HG03378 (cell line): Measurements from ENCODE around the gene DOK4.
A peak's percentile ranks its signal among the peaks of the same experiment; 100 is the strongest.
"Not testable (repeated sequence)": the region's sequence is repeated elsewhere in the genome, so short reads cannot be mapped to it uniquely, and the experiment has no call there.

Source experiments
- ATAC-seq: cut with Tn5 transposase; IDR thresholded peaks from one replicate; pipeline ENCODE4 v1.9.1; 2021; ENCODE audit warnings: mild to moderate bottlenecking, moderate library complexity; ENCODE audit not compliant: unreplicated experiment

Gene DOK4

DNA sequence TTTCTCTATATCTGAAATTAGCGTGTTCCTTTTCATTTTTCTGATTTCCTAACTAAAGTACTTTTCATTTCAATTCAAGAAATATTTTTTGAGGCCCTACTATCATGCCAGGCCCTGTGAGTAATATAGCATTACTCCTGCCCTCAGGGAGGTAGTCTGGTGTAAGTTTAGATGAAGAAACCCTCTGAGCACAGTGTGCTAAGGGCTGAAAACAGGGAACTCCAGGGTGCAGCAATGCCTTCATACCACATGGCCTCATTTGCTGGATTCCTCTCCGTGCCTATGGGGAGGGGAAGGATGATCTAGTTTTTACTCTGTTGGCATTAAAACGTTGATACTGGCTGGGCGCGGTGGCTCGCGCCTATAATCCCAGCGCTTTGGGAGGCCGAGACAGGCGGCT is 34.3 kb downstream of the DOK4 start:
- no peak for ATAC-seq

DNA sequence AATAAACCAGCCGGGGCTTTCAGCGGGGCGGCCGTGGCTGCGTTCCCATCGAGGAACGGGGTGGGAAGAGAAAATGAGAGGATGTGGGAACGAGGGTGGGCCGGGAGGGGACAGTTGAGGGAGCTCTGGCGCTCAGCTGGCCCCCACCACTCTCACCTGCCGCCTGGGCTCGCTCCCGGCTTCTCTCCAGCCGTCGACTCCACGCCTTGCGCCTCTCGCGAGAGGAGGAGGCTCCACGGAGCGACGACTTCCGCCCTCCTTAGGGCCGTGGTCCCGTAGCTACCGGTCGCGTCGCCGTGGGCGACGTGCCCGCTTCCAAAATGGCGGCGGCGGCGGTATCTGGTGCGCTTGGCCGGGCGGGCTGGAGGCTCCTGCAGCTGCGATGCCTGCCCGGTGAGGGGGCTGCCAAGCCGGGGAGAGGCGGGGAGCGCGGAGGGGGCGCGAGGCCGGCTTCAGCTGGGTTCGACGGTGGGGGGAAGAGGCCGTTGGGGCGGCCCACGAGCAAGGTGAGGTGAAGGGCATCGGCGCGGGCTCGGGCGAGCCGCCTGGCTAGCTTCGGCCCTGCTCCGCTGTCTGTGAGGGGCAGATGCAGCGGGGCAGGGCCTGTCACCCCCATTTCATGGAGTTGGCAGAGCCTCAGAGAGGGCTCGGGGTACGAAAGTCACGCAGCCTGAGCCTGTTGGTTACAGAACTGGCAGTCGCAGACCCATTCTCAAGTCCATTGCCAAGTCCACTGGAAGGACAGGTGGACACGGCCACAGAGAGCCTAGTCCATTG is 38.9 kb downstream of the DOK4 start, which contains the start of the genes CIAPIN1 and COQ9:
CIAPIN1 (minus strand) TSS at position 200 of the 777 bp plus-strand sequence. CDS start 6,457 bp downstream, outside the sequence.
COQ9 (plus strand) TSS at position 294 of the 777 bp plus-strand sequence; CDS start at position 321, 27 bp downstream.
- ATAC-seq: peak; percentile 78

DNA sequence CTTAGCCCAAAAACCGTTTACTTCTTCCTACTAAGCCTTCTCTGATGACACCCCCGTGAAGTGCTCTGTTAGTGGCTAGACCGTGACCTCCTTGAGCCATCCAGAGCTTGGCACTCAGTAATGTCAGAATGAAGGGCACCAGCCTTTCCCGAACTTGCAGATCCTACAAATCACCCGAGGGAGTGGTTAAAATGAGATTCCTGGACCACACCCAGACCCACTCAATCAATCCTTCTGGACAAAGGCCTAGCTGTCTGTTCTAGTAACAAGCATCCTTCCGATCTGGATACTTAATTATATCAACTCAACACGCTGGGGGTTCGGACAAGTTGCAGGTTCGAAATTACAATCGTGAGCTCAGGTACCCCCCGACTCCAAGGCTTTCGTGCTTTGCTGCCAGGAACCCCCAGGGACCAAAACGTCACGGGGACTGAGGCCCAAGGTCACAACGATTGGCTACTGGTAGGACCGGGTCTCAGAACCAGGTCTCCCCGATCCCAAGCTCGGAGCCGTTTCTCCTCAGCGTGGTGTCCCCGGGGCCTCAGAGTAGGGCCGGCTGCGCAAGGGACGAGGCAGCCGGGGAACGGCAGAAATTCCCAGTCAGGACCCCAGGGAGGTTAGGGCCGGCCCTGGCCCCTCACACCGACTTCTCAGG is 39.6 kb downstream of the DOK4 start:
- ATAC-seq: peak; percentile 22

DNA sequence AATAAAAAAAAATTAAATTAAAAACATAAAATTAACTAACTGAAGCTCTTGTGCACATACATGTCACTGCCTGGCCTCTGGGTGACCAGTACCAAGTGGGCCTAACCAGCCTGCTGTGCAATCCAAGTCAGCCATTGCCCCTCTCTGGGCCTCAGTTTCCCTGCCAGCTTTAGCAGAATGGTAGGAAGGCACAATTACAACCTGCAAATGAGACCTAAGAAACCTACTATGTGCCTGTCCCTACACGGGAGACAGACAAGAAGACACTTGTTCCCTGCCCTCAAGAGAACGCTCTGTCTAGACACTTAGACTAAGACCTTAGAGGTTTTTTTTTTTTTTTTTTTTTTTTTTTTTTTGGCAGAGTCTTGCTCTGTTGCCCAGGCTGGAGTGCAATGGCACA is 40.8 kb downstream of the DOK4 start:
- ATAC-seq: no peak

DNA sequence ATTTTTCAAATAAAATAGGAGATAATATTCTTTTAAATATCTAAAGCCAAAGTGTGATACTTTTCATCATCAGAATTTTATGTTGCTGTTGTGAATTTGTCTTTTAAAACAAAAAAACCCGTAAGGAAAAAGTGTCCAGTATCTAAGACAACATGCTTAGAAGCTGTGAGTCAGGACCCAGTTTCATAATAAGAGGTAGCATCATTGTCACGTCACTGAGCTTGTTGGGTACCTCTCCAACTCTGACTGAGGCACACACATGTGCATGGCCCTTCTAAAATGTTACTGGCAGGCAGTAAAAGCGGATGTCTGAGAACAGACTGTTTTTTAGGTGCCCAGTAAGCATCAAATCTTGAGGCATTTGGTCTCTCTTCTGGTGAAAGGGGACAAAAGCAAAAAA is 41.6 kb downstream of the DOK4 start:
- ATAC-seq: no peak

DNA sequence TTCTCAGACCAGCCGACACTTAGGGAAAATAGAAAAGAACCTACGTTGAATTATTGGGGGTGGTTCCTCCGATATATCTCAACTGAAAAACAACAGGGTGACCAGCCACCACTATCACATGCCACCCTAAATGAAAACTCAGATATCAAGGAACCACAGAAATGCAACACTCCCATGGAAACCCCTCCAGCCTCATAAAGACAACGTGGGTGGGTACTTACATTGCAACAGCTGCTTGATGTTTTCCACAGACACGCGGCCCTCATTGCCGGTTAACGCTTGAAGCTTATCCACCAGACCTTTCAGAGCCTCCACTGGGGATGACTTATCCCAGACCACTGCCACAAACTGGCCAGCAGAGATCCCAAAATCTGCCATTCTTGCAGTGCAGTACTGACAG is 45.7 kb downstream of the DOK4 start:
- ATAC-seq: not testable (repeated sequence)

DNA sequence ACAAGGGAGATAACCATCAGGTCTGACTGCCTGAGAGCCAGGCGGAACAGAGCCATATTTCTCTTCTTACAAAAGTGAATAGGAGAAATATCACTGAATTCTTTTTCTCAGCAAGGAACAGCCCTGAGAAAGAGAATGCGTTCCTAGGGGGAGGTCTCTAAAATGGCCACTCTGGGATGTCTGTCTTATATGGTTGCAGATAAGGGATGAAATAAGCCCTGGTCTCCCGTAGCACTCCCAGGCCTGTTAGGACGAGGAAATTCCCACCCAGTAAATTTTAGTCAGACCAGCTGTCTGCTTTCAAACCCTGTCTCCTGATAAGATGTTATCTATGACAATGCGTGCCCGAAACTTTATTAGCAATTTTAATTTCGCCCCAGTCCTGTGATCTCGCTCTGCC is 46.3 kb downstream of the DOK4 start:
- ATAC-seq: not testable (repeated sequence)

DNA sequence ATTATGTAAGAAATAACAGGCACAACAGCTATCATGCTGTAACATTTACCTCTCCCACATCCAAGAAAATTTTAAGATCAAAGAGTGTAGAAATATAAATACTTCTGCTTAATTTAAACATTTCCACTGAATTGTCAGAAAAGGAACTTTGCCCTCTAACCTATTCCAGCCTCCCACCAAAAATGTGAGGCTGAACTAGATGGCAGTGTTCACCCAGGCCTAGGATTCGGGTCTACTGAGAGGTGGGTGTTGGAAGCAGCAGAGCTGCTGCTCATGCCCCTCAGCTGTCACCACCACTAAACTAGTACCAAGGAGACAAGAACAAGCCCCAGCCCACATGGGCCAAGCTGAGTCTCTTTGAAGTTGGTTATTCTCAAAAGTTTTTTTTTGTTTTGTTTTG is 50.5 kb downstream of the DOK4 start:
- ATAC-seq: no peak

DNA sequence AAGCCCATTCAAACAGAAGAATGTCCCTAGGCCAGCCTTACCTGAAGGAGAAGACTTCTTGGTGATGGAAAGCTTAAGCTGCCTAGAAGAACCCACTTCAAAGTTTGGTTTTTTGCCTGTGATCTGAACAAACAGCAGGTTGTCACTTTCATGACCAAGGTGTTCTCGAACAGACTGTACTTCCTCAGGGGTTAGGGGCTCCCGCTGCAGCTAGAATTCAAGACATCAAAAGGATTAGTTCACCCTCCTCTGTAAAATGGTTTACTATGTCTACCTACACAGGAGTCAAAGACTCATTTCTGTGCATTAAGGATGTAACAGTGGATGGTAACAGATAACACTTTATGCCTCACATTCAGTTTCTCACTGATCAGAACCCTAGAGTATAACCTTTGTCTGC is 52.3 kb downstream of the DOK4 start:
- no peak for ATAC-seq

DNA sequence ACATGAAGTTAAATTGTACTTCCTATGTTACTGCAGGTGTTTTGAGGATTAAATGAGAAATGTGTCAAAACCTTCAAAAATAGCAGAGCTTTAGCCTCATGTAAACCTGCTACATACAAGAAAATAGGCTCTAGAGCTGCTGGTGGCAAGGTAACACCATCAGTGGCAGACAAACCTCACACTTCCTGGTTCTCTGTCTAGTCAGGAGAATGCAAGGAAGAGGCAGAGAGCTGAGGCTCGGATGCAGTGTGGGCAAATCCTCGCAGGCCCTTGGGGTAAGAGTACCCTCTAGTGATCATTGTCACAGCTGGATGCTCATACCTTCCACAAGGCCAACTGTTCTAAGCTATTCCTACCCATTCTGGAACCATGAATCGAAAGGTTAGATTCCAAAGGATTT is 53.3 kb downstream of the DOK4 start:
- ATAC-seq: no peak

DNA sequence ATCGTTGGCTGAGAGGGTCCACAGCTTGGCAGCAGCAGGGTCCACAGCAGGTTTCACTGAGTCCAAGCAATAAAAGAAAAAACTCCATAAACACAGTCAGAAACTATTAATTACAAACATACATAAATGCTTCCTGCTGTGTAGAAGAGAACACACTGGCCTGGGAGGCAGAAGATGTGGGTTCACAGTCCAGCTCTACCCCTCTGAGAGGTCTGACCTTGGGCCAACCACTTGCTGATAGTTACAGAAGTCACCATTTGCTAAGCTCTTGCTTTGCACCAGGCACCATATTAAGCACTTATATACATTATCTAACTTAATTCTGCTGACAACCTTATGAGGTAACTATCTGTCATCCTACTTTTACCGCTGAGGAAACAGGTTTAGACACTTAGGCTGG is 53.8 kb downstream of the DOK4 start:
- ATAC-seq: no peak

DNA sequence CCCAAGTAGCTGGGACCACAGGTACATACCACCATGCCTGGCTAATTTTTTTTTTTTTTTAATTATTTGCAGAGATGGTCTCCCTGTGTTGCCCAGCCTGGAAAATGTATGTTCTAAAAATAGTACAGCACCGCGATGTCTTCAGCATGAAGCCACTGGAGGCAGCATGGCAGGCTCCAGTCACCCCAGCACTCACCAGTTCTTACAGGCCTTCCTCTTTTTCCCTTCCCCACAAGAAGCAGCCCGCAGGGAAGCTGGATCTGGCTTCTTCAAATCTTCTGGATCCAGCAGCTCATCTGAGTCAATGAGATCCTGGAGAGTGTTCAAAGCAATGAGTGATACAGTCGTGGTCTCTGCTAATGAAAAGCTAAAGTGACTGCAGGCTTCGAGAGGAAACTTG is 55.3 kb downstream of the DOK4 start:
- ATAC-seq: no peak

DNA sequence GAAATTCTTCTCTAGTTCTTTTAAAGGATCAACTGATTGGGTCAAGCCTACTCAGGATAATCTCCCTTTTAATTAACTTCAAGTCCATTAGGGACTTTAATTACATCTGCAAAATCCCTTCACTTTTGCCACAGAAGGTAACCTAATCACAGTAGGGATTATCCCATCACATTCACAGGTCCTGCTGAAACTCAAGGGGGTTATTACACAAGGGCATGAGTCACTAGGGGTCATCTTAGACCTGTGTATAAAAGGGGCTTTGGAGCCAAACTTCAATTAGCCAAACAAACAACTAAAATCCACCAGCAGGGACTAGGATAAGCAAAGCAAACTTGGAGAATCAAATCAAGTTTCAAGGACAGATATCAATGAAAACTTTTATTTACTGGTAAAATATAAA is 58.5 kb downstream of the DOK4 start:
- no peak for ATAC-seq

DNA sequence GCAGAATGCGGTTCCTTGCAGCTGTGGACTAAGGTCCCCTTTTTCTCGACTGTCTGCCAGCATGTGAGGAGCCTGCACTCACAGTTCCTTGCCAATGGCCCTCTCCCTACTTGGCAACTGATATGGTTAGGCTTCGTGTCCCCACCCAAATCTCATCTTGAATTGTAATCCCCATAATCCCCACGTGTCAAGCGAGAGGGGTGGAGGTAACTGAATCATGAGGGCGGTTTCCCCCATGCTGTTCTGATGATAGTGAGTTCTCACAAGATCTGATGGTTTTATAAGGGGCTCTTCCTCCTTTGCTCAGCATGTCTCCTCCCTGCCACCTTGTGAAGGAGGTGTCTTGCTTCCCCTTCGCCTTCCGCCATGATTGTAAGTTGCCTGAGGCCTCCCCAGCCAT is 59.0 kb downstream of the DOK4 start:
- no peak for ATAC-seq

DNA sequence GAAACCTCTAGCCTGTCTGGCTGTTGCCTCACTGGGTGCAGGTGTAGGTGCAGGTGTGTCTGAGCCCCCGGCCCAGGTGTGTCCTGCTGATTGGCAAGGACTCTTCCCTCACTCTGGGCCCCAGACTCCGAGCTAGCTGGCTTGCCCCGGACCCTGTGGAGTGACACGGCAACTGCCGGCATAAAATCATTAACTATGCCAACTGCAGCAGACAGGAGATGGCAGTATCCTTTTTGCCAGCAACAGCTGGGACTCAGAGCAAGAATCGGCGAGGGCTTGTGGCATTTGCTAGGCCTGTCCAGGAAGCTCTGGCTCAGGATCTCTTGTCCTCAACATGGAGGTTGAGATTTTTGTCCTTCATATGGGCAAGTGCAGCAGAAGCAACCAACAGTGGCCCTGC is 59.9 kb downstream of the DOK4 start:
- ATAC-seq: no peak

DNA sequence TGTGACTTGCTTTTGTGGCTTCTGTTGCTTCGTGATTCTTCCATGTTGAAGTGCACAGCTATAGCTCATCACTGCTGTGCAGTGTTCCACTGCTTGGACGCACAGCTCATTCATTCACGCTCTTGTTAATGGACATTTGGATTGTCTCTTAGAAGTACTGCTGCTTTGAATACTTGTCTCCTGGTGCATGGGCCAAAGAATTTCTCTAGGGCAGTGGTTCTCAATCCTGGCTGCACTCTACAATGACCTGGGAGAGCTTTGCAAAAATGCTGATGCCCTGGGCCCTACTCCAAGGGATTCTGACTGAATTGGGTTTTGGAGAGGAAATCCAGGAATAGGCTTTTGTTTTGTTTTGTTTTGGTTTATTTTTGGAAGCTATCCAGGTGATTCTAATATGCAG is 61.7 kb downstream of the DOK4 start:
- ATAC-seq: no peak

DNA sequence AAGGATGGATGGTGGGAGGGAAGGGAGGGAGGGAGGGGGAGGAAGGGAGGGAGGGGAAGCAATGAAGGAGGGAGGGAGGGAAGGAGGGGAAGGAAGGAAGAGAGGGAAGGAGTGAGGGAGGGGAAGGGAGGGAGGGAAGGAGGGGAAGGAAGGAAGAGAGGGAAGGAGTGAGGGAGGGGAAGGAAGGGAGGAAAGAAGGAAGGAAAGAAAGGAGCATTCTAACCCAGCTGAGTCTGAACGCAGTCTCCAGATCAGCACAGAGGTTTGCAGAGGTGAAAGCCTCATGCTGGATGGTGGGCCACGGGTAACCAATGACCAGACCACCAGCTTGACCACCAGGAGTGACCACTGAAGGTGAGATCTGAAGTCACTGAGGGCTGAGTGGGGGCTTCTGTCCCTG is 63.1 kb downstream of the DOK4 start:
- no peak for ATAC-seq

DNA sequence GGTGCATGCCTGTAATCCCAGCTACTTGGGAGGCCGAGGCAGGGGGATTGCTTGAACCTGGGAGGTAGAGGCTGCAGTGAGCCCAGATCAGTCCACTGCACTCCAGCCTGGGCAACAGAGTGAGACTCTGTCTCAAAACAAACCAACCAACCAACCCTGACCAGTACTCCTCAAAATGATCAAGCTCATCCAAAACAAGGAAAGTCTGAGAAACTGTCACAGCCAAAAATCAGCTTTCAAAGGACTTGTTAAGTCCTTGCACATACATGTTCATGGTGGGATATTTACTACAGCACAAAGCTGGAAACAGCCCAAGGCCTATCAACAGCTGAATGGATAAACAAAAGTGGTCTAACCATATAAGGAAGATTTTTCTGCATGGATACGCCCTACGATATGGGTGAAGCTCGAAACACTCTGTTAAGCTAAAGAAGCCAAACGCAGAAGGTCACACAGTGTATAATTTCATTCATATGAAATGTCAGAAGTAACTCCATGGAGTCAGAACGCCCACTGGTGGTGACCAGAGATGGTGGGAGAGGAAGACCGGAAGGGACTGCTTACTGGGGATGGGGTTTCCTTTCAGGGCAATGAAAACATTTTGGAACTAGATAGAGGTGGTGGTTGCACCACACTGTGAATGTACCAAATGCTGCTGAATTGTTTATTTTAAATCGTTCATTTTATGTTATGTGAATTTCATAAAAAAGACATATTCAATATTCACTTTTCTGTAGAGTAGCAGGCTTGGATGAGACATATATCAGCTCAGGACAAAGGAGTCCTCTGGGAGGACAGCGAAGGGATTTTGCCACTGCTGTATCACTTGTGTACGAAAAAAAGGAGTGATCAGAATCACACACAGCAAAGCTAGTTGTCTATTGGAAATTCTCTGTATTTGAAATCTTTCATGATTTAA is 64.0 kb downstream of the DOK4 start:
- ATAC-seq: no peak
